Measurements from ENCODE around the gene GRAMD1A.

- TF ChIP-seq, protein P1, sequence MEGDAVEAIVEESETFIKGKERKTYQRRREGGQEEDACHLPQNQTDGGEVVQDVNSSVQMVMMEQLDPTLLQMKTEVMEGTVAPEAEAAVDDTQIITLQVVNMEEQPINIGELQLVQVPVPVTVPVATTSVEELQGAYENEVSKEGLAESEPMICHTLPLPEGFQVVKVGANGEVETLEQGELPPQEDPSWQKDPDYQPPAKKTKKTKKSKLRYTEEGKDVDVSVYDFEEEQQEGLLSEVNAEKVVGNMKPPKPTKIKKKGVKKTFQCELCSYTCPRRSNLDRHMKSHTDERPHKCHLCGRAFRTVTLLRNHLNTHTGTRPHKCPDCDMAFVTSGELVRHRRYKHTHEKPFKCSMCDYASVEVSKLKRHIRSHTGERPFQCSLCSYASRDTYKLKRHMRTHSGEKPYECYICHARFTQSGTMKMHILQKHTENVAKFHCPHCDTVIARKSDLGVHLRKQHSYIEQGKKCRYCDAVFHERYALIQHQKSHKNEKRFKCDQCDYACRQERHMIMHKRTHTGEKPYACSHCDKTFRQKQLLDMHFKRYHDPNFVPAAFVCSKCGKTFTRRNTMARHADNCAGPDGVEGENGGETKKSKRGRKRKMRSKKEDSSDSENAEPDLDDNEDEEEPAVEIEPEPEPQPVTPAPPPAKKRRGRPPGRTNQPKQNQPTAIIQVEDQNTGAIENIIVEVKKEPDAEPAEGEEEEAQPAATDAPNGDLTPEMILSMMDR (IDR thresholded peaks at IDR 0.05), result no peak
- TF ChIP-seq POLR2A (IDR thresholded peaks at IDR 0.05), result peak in 1 of 3 donors; percentile 16
Observed at GRCh38 chr19:35031072-35031881, 31.2 kb downstream of the GRAMD1A start.

Measured in body of pancreas (tissue), 4 donors.